Measurements from ENCODE around the gene THAP5.

The THAP5 gene

GRCh38 chr7:108570146-108570755 is 745 bp upstream of the THAP5 start:
- H3K9me3 ChIP-seq (ENCODE audit: insufficient read depth, low read length, severe bottlenecking) = no peaks in the 10 kb centered on the region
- DNase-seq (peak; percentile 46), ATAC-seq (ENCODE audit: insufficient read depth, low read depth) (peak; percentile 16)
- peak overlapping the region; percentile 95 for H3K9ac ChIP-seq (ENCODE audit: low read depth, low read length)
- H3K79me2 ChIP-seq (ENCODE audit: insufficient read depth, low read length) = peaks cover 78% of the 10 kb centered on the region
- TF ChIP-seq CTCF (IDR thresholded peaks at IDR 0.05; ENCODE audit: borderline replicate concordance, extremely low read depth, low read length, poor library complexity, severe bottlenecking) = peak; percentile 7
- TF ChIP-seq EZH2 (IDR thresholded peaks at IDR 0.05; ENCODE audit: borderline replicate concordance, low read depth, low read length, severe bottlenecking) = no peak
- peak overlapping the region; percentile 89 for H3K27ac ChIP-seq (ENCODE audit: low read length)
- no peaks in the 10 kb centered on the region for H3K27me3 ChIP-seq (ENCODE audit: insufficient read depth, low read length, poor library complexity)
- peak overlapping the region; percentile 95 for H2AFZ ChIP-seq (ENCODE audit: low read depth, low read length)
- peak overlapping the region; percentile 80 for H3K4me2 ChIP-seq (ENCODE audit: insufficient read depth, low read length)
- H3K4me3 ChIP-seq (ENCODE audit: low read depth in 1 of 2, low read length in 2 of 2) = peak overlapping the region; percentile 66 to 72
- H3K4me1 ChIP-seq (ENCODE audit: insufficient read depth, low read length) = peaks cover 46% of the 10 kb centered on the region
- H3K36me3 ChIP-seq (ENCODE audit: insufficient read depth, low read length) = peaks cover 48% of the 10 kb centered on the region
- peaks cover 2% of the 10 kb centered on the region; the same call in 1 of the 2 replicates for H4K20me1 ChIP-seq (ENCODE audit: insufficient read depth, low read length)

GRCh38 chr7:108568801-108569380 is 615 bp downstream of the THAP5 start:
- Histone ChIP-seq H3K27me3 (ENCODE audit: insufficient read depth, low read length, poor library complexity) (no peaks in the 10 kb centered on the region), H3K36me3 (ENCODE audit: insufficient read depth, low read length) (peaks cover 43% of the 10 kb centered on the region), H3K4me1 (ENCODE audit: insufficient read depth, low read length) (peaks cover 46% of the 10 kb centered on the region), H3K4me2 (ENCODE audit: insufficient read depth, low read length) (peak overlapping the region; percentile 73), H2AFZ (ENCODE audit: low read depth, low read length) (peak overlapping the region; percentile 84), H3K9me3 (ENCODE audit: insufficient read depth, low read length, severe bottlenecking) (no peaks in the 10 kb centered on the region), H4K20me1 (ENCODE audit: insufficient read depth, low read length) (peaks cover 2% of the 10 kb centered on the region; the same call in 1 of the 2 replicates), H3K9ac (ENCODE audit: low read depth, low read length) (peak overlapping the region; percentile 95), H3K79me2 (ENCODE audit: insufficient read depth, low read length) (peaks cover 80% of the 10 kb centered on the region), H3K4me3 (ENCODE audit: low read depth in 1 of 2, low read length in 2 of 2) (peak overlapping the region; percentile 66 to 72), H3K27ac (ENCODE audit: low read length) (peak overlapping the region; percentile 97)
- DNase-seq (no peak), ATAC-seq (ENCODE audit: insufficient read depth, low read depth) (no peak; the same call in 2 of the 3 replicates)
- TF ChIP-seq CTCF (IDR thresholded peaks at IDR 0.05; ENCODE audit: borderline replicate concordance, extremely low read depth, low read length, poor library complexity, severe bottlenecking) (no peak), EZH2 (IDR thresholded peaks at IDR 0.05; ENCODE audit: borderline replicate concordance, low read depth, low read length, severe bottlenecking) (no peak)

GRCh38 chr7:108565987-108566386 is 3.5 kb downstream of the THAP5 start:
- no peak for TF ChIP-seq CTCF (IDR thresholded peaks at IDR 0.05; ENCODE audit: borderline replicate concordance, extremely low read depth, low read length, poor library complexity, severe bottlenecking)
- no peak for TF ChIP-seq EZH2 (IDR thresholded peaks at IDR 0.05; ENCODE audit: borderline replicate concordance, low read depth, low read length, severe bottlenecking)
- ATAC-seq (ENCODE audit: insufficient read depth, low read depth) = no peak
- peaks cover 58% of the 10 kb centered on the region for H3K79me2 ChIP-seq (ENCODE audit: insufficient read depth, low read length)

More at GRCh38 chr7:108565987-108566386, 3.5 kb downstream of the THAP5 start:
- Histone ChIP-seq H3K4me3 (ENCODE audit: low read depth in 1 of 2, low read length in 2 of 2) (no peak overlapping the region), H3K36me3 (ENCODE audit: insufficient read depth, low read length) (peaks cover 25% of the 10 kb centered on the region), H3K9me3 (ENCODE audit: insufficient read depth, low read length, severe bottlenecking) (no peaks in the 10 kb centered on the region), H3K4me2 (ENCODE audit: insufficient read depth, low read length) (no peak overlapping the region), H3K9ac (ENCODE audit: low read depth, low read length) (no peak overlapping the region), H3K27me3 (ENCODE audit: insufficient read depth, low read length, poor library complexity) (no peaks in the 10 kb centered on the region), H4K20me1 (ENCODE audit: insufficient read depth, low read length) (no peaks in the 10 kb centered on the region), H2AFZ (ENCODE audit: low read depth, low read length) (no peak overlapping the region), H3K27ac (ENCODE audit: low read length) (no peak overlapping the region), H3K4me1 (ENCODE audit: insufficient read depth, low read length) (peaks cover 24% of the 10 kb centered on the region)
- no peak for DNase-seq

All from DND-41 (cell line).